Vagina (tissue), 2 donors: ENCODE measurements around the gene ABCG1.

Experiments used
- POLR2A ChIP-seq, 2 donors: fragments of 450-650 bp; IDR thresholded peaks; one replicate each; pipeline ENCODE4 v1.6.1; 2017; ENCODE audit warnings: antibody characterized with exemption in 2 of 2, mild to moderate bottlenecking in 2 of 2, moderate library complexity in 2 of 2
- POLR2AphosphoS5 ChIP-seq, 2 donors: sonication (generic); formaldehyde crosslinking; IDR thresholded peaks; one replicate each; pipeline ENCODE4 v1.9.0; 2017; ENCODE audit warnings: antibody characterized with exemption in 2 of 2, mild to moderate bottlenecking in 2 of 2, low read depth in 1 of 2; ENCODE audit not compliant: insufficient read depth in 1 of 2
- TF ChIP-seq, protein P1 (sequence below), 3 experiments: fragments of 450-650 bp in 2 of 3; fragments of 200-600 bp in 1 of 3; sonication (generic) in 1 of 3; IDR thresholded peaks; one replicate each; pipeline ENCODE4 v1.5.1; 2017 to 2019; ENCODE audit warnings: antibody characterized with exemption in 3 of 3, mild to moderate bottlenecking in 2 of 3, moderate library complexity in 2 of 3

DNA sequence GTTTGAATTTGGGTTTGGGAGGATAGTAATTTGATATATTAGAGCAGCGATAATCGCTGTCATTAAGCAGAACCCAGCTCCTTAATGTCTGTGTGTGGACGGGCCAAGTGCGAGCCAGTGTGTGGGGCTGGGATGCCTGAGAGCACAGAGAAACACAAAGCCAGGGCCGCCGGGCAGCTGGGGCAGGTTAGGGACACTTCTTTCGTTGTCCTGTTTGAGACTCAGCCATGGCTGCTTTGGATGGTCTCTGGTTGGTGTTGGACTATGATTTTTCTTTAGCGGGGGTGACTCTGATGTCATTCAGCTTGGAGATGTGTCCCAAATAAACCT is 33.4 kb downstream of the ABCG1 start:
- TF ChIP-seq POLR2AphosphoS5 (IDR thresholded peaks at IDR 0.05; ENCODE audit: insufficient read depth in 1 of 2, low read depth in 1 of 2) (no peak), POLR2A (IDR thresholded peaks at IDR 0.05) (no peak)
- TF ChIP-seq, protein P1, sequence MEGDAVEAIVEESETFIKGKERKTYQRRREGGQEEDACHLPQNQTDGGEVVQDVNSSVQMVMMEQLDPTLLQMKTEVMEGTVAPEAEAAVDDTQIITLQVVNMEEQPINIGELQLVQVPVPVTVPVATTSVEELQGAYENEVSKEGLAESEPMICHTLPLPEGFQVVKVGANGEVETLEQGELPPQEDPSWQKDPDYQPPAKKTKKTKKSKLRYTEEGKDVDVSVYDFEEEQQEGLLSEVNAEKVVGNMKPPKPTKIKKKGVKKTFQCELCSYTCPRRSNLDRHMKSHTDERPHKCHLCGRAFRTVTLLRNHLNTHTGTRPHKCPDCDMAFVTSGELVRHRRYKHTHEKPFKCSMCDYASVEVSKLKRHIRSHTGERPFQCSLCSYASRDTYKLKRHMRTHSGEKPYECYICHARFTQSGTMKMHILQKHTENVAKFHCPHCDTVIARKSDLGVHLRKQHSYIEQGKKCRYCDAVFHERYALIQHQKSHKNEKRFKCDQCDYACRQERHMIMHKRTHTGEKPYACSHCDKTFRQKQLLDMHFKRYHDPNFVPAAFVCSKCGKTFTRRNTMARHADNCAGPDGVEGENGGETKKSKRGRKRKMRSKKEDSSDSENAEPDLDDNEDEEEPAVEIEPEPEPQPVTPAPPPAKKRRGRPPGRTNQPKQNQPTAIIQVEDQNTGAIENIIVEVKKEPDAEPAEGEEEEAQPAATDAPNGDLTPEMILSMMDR (IDR thresholded peaks at IDR 0.05) = no peak
